HG03432 (cell line): Measurements from ENCODE around the gene DEGS2.
"Not testable (repeated sequence)": the region's sequence is repeated elsewhere in the genome, so short reads cannot be mapped to it uniquely, and the experiment has no call there.

Experiments used
- ATAC-seq: cut with Tn5 transposase; IDR thresholded peaks from one replicate; pipeline ENCODE4 v1.9.1; 2021; ENCODE audit warnings: mild to moderate bottlenecking, moderate library complexity; ENCODE audit not compliant: unreplicated experiment

The DEGS2 gene

GRCh38 chr14:100180671-100181070 lies 21.2 kb upstream of the DEGS2 start:
- not testable (repeated sequence) for ATAC-seq

GRCh38 chr14:100178691-100179090 lies 19.2 kb upstream of the DEGS2 start:
- no peak for ATAC-seq

DNA sequence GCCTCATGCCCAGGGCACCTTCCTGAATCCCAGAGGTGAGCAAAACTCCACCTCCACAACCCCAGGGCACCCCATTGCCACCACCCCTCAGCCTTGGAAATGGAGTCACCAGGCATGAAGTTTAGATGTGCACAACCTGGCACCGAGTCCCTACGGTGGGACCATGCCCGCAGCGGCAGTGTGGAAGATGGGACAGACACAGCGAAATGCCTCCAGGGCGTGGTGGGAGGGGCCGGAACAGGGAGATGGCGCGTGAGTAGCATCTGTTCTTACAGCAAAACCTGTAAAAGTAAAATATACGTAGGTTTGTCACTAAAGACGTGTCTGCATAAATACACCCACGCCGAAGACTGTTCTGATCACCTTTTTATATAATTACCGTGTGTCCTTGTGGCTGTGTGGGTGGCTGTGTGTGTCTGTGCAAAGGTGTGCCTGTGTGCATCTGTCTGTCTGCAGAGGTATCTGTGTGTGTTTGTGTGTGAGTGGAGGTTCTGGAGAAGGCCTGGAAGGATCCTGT lies 17.4 kb upstream of the DEGS2 start:
- no peak for ATAC-seq

GRCh38 chr14:100173353-100173752 lies 13.9 kb upstream of the DEGS2 start:
- no peak for ATAC-seq

- ATAC-seq, result no peak
Measured at GRCh38 chr14:100172811-100173210, 13.4 kb upstream of the DEGS2 start.

GRCh38 chr14:100170880-100171279 lies 11.4 kb upstream of the DEGS2 start:
- ATAC-seq, result no peak

GRCh38 chr14:100168506-100168905 lies 9.1 kb upstream of the DEGS2 start:
- ATAC-seq, result no peak

DNA sequence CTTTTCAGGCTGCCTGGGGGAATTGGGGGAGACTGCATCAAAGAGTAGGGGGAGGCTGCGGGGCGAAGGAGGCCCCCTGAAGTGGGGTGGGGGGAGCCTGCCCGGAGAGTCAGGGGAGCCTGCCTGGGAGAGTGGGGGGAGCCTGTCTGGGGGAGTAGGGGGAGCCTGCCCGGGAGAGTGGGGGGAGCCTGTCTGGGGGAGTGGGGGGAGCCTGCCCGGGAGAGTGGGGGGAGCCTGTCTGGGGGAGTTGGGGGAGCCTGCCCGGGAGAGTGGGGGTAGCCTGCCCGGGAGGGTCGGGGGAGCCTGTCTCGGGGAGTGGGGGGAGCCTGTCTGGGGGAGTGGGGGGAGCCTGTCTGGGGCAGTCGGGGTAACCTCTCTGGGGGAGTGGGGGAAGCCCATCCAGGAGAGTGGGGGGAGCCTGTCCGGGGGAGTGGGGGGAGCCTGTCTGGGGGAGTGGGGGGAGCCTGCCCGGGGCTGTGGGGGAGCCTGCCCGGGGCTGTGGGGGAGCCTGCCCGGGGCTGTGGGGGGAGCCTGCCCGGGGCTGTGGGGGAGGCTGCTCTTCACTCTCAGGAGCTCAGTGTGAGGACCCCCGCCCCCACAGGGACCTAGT lies 6.5 kb upstream of the DEGS2 start:
- ATAC-seq, result no peak

- no peak for ATAC-seq
Measured at GRCh38 chr14:100165376-100165775, 5.9 kb upstream of the DEGS2 start.

GRCh38 chr14:100160534-100160916 lies 1.1 kb upstream of the DEGS2 start:
- ATAC-seq, result no peak

GRCh38 chr14:100159865-100160533 lies 554 bp upstream of the DEGS2 start:
- ATAC-seq, result peak; percentile 41

DNA sequence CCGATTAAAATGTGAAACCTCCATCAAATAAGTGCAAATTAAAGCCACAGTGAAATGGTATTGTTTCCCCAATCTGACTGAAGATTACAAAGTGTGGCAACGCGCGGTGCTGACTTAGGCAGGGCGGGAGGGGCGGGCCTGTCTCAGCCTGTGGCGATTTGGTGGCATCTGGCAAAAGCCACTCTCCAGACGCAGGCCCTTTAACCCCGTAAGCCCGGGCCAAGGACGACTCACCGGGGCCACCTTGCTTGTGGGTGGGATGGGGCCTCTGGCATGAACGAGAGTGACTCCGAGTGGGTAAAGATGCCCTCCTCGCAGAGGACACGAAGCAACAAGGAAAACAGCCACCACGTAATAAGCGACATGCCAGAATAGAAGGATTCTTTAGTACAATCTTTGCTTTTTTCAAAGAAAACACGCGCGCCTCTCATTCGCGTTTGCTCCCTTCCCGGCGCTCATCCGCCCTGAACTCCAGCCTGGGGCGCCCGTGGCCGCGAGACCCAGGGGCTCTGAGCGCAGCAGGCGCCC lies 815 bp downstream of the DEGS2 start:
- ATAC-seq, result no peak

DNA sequence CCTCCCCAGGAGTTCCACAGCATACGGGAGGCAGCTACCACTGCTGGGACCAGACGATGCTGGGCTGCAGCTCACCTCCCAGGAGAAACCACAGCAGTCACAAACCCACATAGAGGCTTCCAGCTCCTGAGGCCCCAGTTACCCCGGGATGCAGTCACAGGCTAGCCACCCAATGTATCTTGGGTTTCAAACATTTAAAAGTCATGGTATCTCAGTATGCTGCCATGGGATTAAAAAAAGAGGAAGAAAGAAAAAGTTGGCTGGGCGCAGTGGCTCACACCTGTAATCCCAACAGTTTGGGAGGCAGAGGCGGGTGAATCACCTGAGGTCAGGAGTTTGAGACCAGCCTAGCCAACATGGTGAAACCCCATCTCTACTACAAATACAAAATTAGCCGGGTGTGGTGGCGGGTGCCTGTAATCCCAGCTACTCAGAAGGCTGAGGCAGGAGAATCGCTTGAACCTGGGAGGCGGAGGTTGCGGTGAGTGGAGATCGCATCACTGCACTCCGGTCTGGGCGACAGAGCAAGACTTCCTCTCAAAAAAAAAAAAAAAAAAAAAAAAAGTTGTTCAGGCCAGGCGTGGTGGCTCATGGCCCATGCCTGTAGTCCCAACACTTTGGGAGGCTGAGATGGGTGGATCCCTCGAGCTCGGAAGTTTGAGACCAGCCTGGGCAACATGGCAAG lies 1.8 kb downstream of the DEGS2 start:
- not testable (repeated sequence) for ATAC-seq

DNA sequence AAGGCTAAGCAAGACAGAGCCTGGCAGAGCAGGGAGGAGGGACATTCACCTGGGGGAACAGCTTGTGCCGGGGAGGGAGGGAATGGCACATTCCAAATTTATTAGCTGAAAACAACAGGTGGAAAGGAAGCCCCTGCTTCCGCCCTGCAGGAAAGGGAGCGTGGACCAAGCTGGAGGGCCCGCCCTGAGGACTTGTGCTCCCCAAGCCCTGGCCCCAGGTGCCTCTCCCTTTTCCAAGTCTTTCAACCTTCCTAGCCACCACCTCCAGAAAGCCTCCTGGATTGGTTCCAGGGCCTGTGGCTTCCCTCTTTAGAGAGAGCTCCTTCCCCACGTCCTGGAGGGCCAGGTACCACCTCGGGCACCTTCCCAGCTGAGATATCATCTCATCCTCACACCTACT lies 2.7 kb downstream of the DEGS2 start:
- no peak for ATAC-seq

GRCh38 chr14:100155756-100156616 lies 3.5 kb downstream of the DEGS2 start:
- no peak for ATAC-seq

- ATAC-seq, result no peak
Measured at GRCh38 chr14:100155049-100155621, 4.3 kb downstream of the DEGS2 start.

- no peak for ATAC-seq
Measured at GRCh38 chr14:100153560-100153959, 5.9 kb downstream of the DEGS2 start.

GRCh38 chr14:100152091-100152490 lies 7.4 kb downstream of the DEGS2 start:
- no peak for ATAC-seq

GRCh38 chr14:100150932-100151587 lies 8.4 kb downstream of the DEGS2 start:
- ATAC-seq, result no peak
